HUES64 (cell line): ENCODE data around the gene CPT1B.

ENCODE experiments used
- H3K27ac ChIP-seq: 2 replicates; pipeline ENCODE4 v1.7.0; 2013; ENCODE audit warnings: low read depth, low read length, inconsistent platforms
- H3K27me3 ChIP-seq: 2 replicates; pipeline ENCODE4 v1.6.1; 2013; ENCODE audit warnings: mild to moderate bottlenecking, low read length; ENCODE audit not compliant: insufficient read depth
- H3K36me3 ChIP-seq: 2 replicates; pipeline ENCODE4 v1.6.1; 2013; ENCODE audit warnings: mild to moderate bottlenecking, low read length; ENCODE audit not compliant: insufficient read depth
- H3K4me1 ChIP-seq: 2 replicates; pipeline ENCODE4 v1.6.1; 2013; ENCODE audit warnings: mild to moderate bottlenecking, low read length, moderate library complexity; ENCODE audit not compliant: insufficient read depth
- H3K4me3 ChIP-seq: 2 replicates; pipeline ENCODE4 v1.5.1; 2013; ENCODE audit warnings: mild to moderate bottlenecking, low read length, moderate library complexity
- H3K9ac ChIP-seq: 2 replicates; pipeline ENCODE4 v1.6.1; 2013; ENCODE audit warnings: mild to moderate bottlenecking, low read depth, low read length
- H3K9me3 ChIP-seq: 2 replicates; pipeline ENCODE4 v1.6.1; 2013; ENCODE audit warnings: low read depth, low read length; ENCODE audit not compliant: insufficient read depth
- WGBS: fragments of 150-250, 120-280 bp; methylation state at CpG from one replicate; pipeline ENCODE4 v1.1.7; 2013; ENCODE audit warnings: missing lambda C conversion rate; 5-methylcytosine and 5-hydroxymethylcytosine counted together

CPT1B gene

GRCh38 chr22:50584106-50585096 is 6.2 kb upstream of the CPT1B start:
- WGBS, result 89% methylated on average over 23 of the region's 23 CpGs
- H3K27ac ChIP-seq, result no peak overlapping the region
- H3K9ac ChIP-seq, result no peak overlapping the region
- 0 out of 2 replicates have a peak, but pooled peaks cover 4% of the 10 kb centered on the region for H3K27me3 ChIP-seq
- no peaks in the 10 kb centered on the region for H3K9me3 ChIP-seq
- peak overlapping the region; percentile 88; the same call in 1 of the 2 replicates for H3K4me3 ChIP-seq
- H3K36me3 ChIP-seq, result peaks cover 16% of the 10 kb centered on the region
- H3K4me1 ChIP-seq, result peaks cover 6% of the 10 kb centered on the region; the same call in 1 of the 2 replicates

GRCh38 chr22:50583294-50583861 is 5.2 kb upstream of the CPT1B start:
- WGBS, result 6% methylated on average over 37 of the region's 37 CpGs
- no peaks in the 10 kb centered on the region for H3K9me3 ChIP-seq

GRCh38 chr22:50582493-50583293 is 4.5 kb upstream of the CPT1B start, which contains the start of gene CHKB:
TSS of gene CHKB (minus strand) at chr22:50582849. CDS start at chr22:50582781, 68 bp downstream.
- peaks cover 26% of the 10 kb centered on the region for H3K36me3 ChIP-seq

More at GRCh38 chr22:50583294-50583861, 5.2 kb upstream of the CPT1B start:
- Histone ChIP-seq H3K27me3 (0 out of 2 replicates have a peak, but pooled peaks cover 4% of the 10 kb centered on the region), H3K4me3 (peak overlapping the region; percentile 88), H3K36me3 (peaks cover 26% of the 10 kb centered on the region), H3K4me1 (peaks cover 6% of the 10 kb centered on the region; the same call in 1 of the 2 replicates), H3K27ac (peak overlapping the region; percentile 36; the same call in 1 of the 2 replicates), H3K9ac (peak overlapping the region; percentile 77)

GRCh38 chr22:50581950-50582492 is 3.8 kb upstream of the CPT1B start:
- no peaks in the 10 kb centered on the region for H3K9me3 ChIP-seq
- H3K27ac ChIP-seq, result peak overlapping the region; percentile 100
- H3K4me3 ChIP-seq, result peak overlapping the region; percentile 88
- H3K36me3 ChIP-seq, result peaks cover 26% of the 10 kb centered on the region
- WGBS, result 8% methylated on average over 39 of the region's 39 CpGs
- H3K9ac ChIP-seq, result peak overlapping the region; percentile 93
- peaks cover 6% of the 10 kb centered on the region; the same call in 1 of the 2 replicates for H3K4me1 ChIP-seq
- 0 out of 2 replicates have a peak, but pooled peaks cover 4% of the 10 kb centered on the region for H3K27me3 ChIP-seq

More at GRCh38 chr22:50582493-50583293, 4.5 kb upstream of the CPT1B start, which contains the start of gene CHKB:
- Histone ChIP-seq H3K9ac (peak within 1 kb of the TSS; percentile 93), H3K4me3 (peak within 1 kb of the TSS; percentile 88), H3K27ac (peak within 1 kb of the TSS; percentile 100), H3K4me1 (peaks cover 6% of the 10 kb centered on the region; the same call in 1 of the 2 replicates), H3K9me3 (no peaks in the 10 kb centered on the region), H3K27me3 (0 out of 2 replicates have a peak, but pooled peaks cover 4% of the 10 kb centered on the region)
- under 1% methylated on average over 96 of the region's 96 CpGs for WGBS

GRCh38 chr22:50581031-50581949 is 3.1 kb upstream of the CPT1B start:
- Histone ChIP-seq H3K4me1 (peaks cover 6% of the 10 kb centered on the region; the same call in 1 of the 2 replicates), H3K36me3 (peaks cover 27% of the 10 kb centered on the region), H3K9ac (peak overlapping the region; percentile 93; the same call in 1 of the 2 replicates), H3K27me3 (0 out of 2 replicates have a peak, but pooled peaks cover 4% of the 10 kb centered on the region), H3K9me3 (no peaks in the 10 kb centered on the region), H3K4me3 (peak overlapping the region; percentile 88), H3K27ac (no peak overlapping the region)
- WGBS, result 93% methylated on average over 22 of the region's 22 CpGs

- Histone ChIP-seq H3K27ac (no peak overlapping the region), H3K36me3 (peaks cover 35% of the 10 kb centered on the region)
- 97% methylated on average over 3 of the region's 4 CpGs for WGBS
These were observed 1.5 kb upstream of the CPT1B start for GRCh38 chr22:50579752-50580151.

GRCh38 chr22:50578776-50579310 is 616 bp upstream of the CPT1B start:
- Histone ChIP-seq H3K36me3 (peaks cover 41% of the 10 kb centered on the region), H3K9ac (no peak overlapping the region), H3K27me3 (no peaks in the 10 kb centered on the region), H3K4me3 (no peak overlapping the region), H3K27ac (no peak overlapping the region), H3K9me3 (no peaks in the 10 kb centered on the region), H3K4me1 (peaks cover 2% of the 10 kb centered on the region; the same call in 1 of the 2 replicates)
- WGBS, result 94% methylated on average over 8 of the region's 8 CpGs

More at GRCh38 chr22:50579752-50580151, 1.5 kb upstream of the CPT1B start:
- Histone ChIP-seq H3K9ac (no peak overlapping the region), H3K27me3 (no peaks in the 10 kb centered on the region), H3K9me3 (no peaks in the 10 kb centered on the region), H3K4me3 (no peak overlapping the region), H3K4me1 (peaks cover 6% of the 10 kb centered on the region; the same call in 1 of the 2 replicates)

- H3K27me3 ChIP-seq, result no peaks in the 10 kb centered on the region
- 96% methylated on average over 23 of the region's 23 CpGs for WGBS
- H3K4me3 ChIP-seq, result no peak overlapping the region
- H3K27ac ChIP-seq, result no peak overlapping the region
- no peaks in the 10 kb centered on the region for H3K9me3 ChIP-seq
- H3K4me1 ChIP-seq, result no peaks in the 10 kb centered on the region
- no peak overlapping the region for H3K9ac ChIP-seq
- H3K36me3 ChIP-seq, result peaks cover 48% of the 10 kb centered on the region
These were observed 585 bp downstream of the CPT1B start for GRCh38 chr22:50577697-50577986.

GRCh38 chr22:50576806-50577696 is 1.2 kb downstream of the CPT1B start:
- Histone ChIP-seq H3K9me3 (no peaks in the 10 kb centered on the region), H3K27me3 (no peaks in the 10 kb centered on the region), H3K27ac (no peak overlapping the region), H3K9ac (no peak overlapping the region), H3K4me3 (no peak overlapping the region), H3K36me3 (peaks cover 54% of the 10 kb centered on the region), H3K4me1 (no peaks in the 10 kb centered on the region)
- WGBS, result 93% methylated on average over 18 of the region's 18 CpGs
